ENCODE measurements around the gene TMEM141.
"Not testable (repeated sequence)": the region's sequence is repeated elsewhere in the genome, so short reads cannot be mapped to it uniquely, and the experiment has no call there.

The TMEM141 gene

DNA sequence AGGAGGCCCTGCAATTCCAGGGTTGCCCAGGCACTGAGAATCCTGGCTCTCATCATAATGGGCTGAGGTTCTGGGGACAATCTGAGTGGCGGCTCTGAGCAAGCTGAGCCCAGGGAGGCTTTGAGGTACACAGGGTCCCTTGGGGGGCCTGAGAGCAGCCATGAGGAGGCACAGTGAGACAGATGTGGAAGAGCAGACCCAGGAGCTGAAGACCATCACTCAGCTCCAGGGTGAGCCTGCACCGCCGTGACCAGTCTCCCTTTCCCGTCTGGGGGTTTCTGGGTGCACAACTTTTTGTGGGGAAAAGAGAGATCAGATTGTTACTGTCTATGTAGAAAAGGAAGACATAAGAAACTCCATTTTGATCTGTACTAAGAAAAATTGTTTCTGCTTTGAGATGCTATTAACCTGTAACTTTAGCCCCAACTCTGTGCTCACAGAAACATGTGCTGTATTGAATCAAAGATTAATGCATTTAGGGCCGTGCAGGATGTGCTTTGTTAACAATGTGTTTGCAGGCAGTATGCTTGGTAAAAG lies 5.2 kb downstream of the TMEM141 start, which contains the start of gene CCDC183:
CCDC183 (plus strand) TSS at position 101 of the 537 bp plus-strand sequence; CDS start at position 161, 60 bp downstream.
- FAIRE-seq, result no peak

DNA sequence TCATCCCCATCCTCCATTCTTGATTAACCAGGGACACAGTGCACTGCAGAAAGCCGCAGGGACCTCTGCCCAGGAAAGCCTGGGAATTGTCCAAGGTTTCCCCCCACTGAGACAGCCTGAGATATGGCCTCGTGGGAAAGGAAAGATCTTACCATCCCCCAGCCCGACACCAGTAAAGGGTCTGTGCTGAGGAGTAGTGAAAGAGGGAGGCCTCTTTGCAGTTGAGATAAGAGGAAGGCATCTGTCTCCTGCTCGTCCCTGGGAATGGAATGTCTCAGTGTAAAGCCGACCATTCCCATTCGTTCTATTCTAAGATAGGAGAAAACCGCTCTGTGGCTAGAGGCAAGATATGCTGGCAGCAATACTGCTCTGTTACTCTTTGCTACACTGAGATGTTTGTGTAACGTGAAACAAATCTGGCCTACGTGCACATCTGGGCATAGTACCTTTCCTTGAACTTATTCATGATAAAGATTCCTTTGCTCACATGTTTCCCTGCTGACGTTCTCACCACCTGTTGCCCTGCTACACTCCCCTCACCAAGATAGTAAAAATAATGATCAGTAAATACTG lies 5.7 kb downstream of the TMEM141 start:
- FAIRE-seq, result not testable (repeated sequence)

DNA sequence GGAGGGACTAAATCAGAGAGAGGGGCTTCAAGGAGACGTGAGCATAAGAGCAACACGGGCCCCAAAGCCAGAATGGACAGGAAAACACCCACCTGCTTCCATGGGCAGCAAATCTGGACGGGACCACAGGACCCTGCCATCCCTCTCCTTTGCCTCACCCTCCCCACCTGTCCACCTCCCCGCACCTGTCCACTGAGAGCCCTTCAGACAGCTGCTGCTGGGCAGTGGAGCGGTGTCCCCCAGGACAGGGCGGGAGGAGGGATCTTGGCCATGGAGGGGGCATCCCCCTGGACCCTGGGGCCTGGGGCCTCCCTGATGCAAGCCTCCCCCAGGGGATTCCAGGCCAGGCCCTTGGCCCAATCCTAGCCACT lies 7.5 kb downstream of the TMEM141 start:
- no peak for FAIRE-seq

DNA sequence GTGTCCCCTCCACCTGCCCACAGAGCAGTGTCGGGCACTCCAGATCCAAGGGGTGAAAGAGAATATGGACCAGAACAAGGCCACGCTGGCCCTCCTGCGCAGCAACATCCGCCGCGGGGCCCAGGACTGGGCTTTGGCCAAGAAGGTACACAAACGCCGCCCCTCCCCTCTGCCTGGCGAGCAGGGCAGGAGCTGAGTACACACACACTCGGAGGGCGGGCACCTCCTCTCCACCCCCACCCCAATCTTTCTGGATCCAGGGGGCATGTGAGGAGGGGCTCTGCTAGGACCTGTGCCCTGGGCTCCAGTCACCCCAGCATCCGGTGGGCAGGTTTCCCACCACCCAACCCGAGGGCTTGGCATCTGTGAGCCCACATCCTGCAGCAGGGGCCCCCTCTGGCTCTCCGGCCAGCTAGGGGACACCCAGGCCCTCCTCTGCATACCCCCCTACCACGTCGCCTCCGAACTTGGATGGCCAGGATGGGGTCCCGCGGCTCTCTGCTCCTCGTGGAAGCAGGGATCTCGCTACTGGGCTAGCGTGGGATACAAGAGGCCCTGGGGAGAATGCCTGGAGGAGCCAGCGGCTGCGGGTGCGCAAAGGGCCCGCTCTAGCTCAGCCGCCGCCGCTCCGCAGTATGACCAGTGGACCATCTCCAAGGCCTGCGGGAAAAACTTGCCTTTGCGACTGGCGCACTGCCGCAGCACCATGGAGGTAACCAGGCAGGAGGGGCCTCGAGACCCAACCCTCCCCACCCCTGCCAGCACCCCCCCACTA lies 8.1 kb downstream of the TMEM141 start:
- no peak for FAIRE-seq

DNA sequence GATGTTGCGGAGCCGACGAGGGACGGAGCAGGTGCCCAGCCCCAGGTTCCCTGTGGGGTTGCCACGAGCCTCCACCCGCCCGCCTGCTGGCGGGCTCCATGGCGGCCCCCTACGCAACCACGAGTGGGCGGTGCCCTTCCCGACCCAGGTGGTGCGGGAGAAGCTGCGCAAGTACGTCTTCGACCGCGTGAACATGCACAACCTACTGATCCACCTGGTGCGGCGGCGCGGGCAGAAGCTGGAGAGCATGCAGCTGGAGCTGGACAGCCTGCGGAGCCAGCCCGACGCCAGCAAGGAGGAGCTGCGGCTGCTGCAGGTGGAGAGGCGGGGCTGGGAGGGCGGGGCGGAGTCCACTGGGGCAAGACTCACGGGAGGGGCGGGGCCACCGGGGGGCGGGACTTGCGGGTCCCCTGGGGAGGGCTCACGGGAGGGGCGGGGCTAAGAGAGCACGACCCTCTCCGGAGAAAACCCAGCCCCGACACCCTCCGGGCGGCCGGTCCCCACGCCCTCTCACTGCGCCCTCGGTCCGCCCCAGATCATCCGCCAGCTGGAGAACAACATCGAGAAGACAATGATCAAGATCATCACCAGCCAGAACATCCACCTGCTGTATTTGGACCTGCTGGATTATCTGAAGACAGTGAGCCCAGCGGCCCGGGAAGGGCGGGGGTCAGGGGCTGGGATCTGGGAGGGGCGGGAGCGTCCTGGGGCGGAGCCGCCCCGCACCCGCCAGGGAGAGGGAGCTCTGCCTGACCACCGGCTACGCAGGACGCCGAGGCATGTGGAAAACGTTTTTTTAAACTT lies 8.9 kb downstream of the TMEM141 start:
- no peak for FAIRE-seq

DNA sequence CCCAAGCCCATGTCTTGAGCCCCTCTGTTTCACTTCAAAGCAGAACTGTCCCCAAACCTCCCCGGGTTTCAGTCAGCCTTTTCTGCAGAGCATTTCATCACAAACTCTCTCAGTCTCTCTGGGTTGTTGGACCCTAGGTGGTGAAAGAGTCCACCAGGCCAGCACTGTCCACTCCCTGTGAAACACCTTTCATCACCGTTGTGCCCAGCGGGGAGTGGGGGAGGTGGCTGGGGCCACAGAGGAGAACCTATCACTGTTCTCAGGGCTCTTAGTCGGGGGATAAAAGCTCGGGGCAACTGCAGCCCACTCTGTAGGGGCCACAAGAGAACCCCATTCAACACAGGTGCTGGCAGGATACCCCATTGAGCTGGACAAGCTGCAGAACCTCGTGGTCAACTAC lies 11.2 kb downstream of the TMEM141 start:
- no peak for FAIRE-seq

DNA sequence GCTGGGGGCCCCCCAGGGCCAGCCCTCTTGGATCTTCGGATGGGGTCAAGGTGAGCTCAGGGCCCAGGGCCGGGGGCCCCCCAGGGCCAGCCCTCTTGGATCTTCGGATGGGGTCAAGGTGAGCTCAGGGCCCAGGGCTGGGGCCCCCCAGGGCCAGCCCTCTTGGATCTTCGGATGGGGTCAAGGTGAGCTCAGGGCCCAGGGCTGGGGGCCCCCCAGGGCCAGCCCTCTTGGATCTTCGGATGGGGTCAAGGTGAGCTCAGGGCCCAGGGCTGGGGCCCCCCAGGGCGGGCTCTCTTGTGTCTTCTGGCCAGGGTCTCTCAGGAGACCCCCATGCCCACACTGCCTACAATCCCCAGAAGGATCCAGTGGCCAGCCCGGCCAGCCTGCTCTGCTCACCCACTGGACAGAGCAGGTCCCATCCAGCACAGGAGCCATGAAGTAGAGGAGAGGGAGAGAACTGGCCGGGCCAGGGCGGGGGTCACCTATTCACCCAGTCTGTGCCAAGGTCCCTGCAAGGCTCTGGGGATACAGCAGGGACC lies 11.9 kb downstream of the TMEM141 start:
- FAIRE-seq, result not testable (repeated sequence)

DNA sequence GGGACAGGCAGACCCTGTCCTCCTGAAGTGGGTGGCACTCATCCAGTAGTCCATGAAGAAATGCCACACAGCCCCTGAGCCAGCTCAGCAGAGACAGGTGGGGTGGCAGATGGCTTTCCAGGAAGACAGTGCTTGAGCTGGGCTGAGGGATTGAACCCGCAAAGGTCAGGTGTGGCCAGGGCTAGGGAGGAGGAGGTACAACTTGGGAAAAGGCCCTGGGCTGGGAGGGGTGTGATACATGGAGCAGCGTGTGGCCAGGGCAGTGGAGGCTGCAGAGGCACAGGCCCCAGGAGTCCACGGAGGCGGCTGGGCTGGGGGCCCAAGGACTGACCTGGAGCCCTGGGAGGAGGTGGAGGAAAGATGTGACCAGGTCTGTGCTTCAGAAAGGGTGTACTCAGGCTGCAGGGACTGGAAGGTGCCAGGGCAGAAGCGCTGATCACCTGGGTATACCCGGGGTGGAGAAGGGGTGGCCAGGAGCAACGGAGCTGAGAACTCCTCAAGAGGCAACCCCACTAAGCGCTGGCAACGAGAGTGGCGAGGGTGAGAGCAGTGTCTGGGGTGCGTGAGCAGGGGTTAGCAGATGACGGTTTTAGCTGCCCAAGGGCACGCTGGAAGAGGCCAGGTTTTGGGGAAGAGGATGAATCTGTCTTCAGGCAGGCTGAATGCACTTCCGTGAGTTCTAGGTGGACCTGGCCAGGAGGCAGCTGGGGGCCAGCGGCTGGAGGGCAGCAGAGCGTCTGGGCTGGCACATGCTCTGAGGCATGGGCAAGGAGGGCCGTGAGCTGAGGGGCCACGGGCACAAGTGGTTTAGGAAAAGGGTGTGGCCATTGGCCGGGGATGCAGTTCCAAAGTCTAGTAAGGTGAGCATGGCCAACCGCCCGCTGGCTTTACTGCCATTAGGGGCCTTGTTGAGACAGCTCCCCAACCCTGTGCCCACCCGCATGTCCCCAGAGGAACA lies 12.7 kb downstream of the TMEM141 start:
- FAIRE-seq, result no peak

DNA sequence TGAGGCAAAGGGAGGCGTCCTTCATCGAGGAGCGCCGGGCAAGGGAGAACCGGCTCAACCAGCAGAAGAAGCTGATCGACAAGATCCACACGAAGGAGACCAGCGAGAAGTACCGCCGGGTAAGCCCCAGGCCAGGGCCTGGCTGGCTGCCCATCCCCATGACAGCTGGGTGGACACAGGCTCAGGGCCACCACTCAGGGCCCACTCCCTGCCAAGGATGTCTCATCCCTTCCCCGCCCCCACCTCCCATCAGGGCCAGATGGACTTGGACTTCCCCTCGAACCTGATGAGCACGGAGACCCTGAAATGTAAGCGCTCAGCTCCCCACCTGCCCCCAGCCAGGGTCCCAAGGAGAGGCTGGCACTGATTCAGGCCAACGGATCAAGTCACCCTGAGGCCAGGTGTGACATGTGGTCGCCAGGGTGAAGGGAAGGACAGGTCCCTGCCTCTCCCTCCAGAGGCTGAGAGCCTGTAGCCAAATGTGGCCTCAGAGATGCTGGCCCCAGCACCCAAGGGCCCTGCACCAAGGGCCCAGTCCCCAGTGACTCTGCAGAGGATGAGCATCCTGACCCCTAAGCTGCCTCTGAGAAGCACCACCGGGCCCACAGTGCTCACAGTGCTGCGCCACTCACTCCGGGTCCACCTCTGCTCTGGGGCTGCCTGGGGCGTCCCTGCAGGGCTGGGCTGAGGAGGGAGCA lies 13.5 kb downstream of the TMEM141 start:
- FAIRE-seq, result no peak

DNA sequence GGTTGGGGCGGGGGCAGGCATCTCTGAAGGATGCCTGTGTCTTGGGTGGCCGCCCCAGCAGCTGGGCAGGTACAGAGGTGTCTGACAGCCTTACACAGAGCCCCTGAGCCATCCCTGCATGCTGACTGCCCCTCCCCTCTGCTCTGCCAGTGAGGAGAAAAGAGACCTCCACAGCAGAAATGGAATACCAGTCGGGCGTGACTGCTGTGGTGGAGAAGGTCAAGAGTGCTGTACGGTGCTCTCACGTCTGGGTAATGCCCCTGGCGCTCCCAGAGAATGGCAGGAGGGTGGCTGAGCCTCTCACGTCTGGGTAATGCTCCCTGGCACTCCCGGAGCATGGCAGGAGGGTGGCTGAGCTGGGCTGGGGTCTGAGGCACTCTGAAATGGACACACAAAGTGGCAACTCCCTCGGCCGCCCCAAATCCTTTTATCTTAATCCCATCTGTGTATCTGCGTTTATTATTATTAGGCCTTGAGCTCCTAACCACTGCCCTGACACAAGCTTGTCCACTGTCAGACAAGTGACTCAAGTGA lies 14.1 kb downstream of the TMEM141 start:
- FAIRE-seq, result no peak

DNA sequence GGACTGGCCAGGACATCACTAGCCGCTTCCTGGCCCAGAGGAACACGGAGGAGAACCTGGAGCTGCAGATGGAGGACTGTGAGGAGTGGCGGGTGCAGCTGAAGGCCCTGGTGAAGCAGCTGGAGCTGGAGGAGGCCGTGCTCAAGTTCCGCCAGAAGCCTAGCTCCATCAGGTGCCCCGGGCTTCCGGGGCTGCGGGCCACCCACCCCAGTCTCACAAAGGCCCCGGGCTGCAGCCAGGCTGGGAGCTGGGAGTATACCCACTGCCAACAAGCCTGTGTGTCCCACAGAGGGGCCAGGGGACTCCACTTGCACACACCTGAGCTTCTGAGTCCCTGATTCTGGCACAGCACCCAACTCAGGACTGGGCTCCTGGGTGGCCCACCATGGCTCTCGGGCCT lies 14.9 kb downstream of the TMEM141 start:
- FAIRE-seq, result no peak

DNA sequence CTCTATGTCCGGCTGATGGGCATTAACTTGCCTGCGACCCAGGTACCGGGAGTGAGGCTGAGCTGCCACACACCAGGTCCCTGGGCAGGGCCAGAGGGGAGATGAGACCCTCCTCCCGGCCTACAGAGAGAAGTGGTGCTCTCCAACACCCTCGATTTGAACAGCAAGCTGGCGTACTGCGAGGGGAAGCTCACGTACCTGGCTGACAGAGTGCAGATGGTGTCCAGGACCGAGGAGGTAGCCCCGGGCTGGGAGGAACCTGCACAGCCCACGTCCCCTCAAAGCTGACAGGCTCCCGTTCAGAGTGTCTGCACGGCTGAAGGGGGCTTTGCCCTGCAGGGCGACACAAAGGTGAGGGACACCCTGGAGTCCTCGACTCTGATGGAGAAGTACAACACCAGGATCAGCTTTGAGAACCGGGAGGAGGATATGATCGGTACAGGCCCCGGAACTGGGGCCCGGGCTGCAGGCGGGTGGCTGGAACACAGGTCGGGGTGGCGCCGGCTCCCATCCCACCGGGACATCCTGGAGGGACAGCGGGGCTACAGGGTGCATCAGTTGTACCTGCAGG lies 15.6 kb downstream of the TMEM141 start:
- FAIRE-seq, result no peak

DNA sequence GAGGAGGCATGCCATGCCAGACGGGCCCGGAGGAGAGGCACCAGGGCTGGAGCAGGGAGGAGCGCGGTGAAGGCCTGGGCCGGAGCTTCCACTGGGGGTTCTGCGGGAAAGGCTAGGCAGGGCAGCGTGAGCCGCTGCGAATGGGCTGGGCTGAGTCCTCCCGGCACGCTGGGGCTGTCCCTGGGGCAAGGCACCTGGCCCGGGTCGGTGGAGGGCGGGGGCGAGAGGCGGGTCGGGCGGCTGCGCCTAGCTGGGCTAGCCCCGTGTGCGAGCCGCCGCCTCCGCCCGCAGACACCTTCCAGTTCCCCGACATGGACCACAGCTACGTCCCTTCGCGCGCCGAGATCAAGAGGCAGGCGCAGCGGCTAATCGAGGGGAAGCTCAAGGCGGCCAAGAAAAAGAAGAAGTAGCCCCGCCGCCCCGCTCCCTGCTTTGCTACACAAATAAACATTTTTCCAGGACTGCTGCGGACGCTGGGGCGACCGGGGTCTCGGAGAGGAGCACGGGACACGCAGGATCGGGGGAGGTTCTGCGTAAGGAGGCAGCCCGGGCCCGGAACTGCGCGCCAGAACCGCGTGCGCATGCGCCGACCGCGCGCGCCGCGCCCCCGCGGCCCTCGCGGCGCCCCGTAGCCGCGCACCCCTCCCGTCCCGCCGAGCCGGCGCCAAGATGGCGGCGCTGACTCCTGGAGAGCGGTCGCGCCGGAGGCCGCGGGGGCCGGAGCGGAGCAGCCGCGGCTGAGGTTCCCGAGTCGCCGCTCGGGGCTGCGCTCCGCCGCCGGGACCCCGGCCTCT lies 16.3 kb downstream of the TMEM141 start, which contains the start of gene RABL6:
RABL6 (plus strand) TSS at position 668 of the 794 bp plus-strand sequence. CDS start 249 bp downstream, outside the sequence.
- no peak for FAIRE-seq

DNA sequence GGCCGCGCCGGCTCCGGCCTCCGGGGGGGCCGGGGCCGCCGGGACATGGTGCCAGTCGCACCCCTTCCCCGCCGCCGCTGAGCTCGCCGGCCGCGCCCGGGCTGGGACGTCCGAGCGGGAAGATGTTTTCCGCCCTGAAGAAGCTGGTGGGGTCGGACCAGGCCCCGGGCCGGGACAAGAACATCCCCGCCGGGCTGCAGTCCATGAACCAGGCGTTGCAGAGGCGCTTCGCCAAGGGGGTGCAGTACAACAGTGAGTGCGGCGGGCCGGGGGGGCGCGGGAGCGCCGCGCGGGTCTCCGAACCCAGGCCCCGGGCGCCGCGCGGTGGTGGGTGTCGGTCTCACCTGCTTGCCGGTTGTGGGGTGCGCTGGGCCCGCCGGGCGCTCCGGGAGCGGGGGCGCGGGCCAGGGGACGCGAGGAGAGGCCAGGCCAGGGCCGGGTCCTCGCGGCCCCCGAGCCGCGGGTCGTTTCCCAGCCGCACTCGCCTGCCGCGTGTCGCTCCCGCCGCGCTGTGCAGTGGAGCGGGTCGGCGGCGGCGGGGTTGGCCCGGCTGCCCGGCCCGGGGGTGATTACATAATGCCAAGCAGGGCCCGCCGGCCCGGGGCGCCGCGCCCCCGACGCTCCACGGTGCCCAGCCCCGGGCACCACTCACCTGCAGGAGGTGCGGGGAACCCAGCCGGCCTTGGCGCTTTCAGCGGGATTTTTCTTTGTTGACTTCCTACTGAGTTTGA lies 17.1 kb downstream of the TMEM141 start:
- no peak for FAIRE-seq

DNA sequence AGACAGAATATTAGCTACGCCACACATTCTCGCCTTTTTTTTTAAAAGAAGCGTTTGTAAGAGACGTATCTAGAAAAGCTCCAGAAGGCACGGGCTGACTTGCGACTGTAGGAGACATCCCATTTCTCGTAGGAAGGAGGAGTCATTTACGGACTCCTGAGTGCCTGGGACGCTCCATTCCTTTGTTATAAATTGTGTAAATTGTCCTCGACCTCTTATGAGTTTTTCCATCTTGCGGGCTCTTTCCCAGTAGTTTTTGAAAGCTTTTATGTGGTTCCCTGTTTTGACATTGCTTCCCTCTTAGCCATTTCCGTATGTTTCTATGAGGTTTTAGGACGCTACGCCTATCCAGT lies 17.6 kb downstream of the TMEM141 start:
- FAIRE-seq, result no peak

DNA sequence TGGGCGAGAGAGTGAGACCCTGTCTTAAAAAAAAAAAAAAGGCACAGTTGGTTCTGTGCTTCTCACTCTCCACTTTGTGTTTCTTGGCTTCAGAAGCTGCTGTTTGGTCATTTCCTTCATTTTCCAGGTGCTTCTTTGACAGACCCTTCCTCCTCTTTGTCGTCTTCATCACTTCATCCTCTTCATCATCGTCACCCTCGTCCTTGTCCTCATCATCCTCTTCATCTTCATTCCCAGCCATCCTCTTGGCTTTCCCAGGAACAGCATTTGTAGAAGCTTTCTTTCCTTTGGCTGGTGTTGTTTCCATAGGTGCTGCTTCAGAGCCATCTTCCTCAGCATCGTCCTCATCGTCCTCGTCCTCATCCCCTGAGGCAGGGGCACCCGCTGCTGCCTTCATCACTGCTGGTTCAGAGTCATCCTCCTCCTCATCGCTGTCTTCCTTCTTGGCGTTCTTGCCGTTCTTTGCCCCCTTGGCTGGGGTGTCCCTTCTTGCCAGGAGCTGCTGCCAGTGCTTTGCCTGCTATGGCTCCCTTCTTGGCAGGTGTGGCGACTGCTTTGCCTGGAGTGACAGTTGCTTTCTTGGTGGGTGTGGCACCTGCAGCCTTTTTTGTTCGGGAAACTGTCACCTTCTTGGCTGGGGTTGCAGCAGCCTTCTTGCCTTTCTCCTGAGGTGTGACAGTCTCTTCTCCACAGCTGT lies 23.7 kb downstream of the TMEM141 start:
- no peak for FAIRE-seq

DNA sequence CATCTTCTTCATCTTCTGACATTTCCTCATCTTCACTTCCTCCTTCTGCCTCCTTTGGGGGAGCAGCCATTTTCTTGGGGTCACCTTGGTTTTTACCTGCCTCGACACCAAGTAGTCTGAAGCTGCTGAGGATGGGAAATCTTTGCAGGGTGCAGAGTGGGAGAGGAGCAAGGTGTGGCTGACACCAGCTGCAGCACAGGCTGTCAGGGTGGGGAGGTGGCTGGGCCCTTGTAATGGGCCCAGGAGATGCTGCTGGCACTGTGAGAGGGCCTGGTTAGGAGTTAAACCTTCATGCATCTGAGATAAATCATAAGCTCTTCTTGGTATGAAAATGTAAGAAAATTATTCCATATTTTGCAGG lies 24.3 kb downstream of the TMEM141 start:
- FAIRE-seq, result no peak
